ENCODE measurements around the gene AKR7A3.
"Not testable (repeated sequence)": the region's sequence is repeated elsewhere in the genome, so short reads cannot be mapped to it uniquely, and the experiment has no call there.

The AKR7A3 gene

DNA sequence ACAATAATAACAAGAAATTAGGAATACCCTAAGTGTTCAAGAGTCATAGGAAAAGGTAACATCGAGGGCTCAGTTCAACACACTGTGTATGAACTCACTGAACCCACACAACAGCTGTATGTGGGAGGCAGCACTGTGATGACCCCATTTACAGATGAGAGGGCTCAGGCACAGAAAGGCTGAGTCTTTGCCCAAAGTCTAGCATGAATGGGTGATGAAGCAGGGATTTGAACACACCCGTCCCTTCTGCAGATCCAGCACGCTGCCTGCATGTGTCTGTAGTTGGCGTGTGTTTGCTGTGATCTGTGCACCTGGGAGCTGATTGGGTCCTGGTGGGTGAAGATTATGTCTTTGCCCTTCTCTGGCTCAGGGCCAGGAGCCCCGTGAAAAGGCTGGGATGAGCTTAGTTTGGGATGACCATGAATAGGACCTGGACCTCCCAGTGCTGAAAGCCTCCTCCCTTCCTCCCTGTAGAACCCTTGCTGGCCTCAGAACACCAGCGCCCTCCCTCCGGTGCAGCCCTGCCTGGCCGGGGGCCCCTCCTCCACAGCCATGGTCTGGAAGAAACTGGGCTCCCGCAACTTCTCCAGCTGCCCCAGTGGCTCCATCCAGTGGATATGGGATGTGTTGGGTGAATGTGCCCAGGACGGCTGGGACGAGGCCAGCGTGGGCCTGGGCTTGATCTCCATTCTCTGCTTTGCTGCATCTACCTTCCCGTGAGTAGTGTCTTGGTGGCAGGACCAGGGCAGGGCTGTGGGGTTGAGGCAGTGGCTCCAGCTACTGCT is 28.7 kb upstream of the AKR7A3 start:
- no peak for DNase-seq

DNA sequence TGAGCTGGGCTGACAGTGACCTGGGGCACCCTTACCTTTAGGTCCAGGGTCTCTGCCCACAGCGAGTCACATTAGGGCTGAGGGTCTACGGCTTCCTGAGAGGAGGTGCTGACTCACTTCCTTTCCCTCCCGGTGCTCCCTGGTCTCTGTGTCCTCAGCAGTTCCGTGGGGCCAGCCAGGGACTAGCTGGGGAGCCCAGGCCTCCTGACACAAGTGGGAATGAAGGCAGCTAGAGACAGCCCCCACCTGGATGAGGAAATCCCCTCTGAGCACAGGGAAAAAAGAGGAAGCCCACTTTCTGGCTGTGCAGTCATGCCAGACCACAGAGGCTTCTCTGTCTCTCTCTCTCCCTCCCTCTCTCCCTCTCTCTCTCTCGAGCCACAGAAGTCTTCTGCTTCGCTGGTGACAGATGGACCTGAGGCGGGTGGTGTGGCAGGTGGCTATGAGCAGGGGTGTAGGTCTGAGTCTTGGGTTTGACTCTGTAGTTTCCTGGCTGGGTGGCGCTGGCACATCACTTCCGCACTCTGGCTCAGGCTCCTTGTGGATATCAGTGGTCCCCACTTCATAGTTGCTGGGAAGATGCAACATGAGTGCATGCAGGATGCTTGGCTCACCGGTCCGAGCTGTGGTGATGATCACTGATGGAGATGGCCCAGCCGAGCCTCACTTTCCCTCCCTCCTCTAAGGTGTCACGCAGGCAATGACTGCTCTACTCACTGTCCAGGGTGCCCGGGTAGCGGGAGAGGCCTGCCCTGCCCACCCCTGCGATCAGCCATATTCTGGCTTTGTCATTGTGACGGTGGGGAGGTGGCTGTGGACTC is 27.0 kb upstream of the AKR7A3 start:
- DNase-seq = no peak

DNA sequence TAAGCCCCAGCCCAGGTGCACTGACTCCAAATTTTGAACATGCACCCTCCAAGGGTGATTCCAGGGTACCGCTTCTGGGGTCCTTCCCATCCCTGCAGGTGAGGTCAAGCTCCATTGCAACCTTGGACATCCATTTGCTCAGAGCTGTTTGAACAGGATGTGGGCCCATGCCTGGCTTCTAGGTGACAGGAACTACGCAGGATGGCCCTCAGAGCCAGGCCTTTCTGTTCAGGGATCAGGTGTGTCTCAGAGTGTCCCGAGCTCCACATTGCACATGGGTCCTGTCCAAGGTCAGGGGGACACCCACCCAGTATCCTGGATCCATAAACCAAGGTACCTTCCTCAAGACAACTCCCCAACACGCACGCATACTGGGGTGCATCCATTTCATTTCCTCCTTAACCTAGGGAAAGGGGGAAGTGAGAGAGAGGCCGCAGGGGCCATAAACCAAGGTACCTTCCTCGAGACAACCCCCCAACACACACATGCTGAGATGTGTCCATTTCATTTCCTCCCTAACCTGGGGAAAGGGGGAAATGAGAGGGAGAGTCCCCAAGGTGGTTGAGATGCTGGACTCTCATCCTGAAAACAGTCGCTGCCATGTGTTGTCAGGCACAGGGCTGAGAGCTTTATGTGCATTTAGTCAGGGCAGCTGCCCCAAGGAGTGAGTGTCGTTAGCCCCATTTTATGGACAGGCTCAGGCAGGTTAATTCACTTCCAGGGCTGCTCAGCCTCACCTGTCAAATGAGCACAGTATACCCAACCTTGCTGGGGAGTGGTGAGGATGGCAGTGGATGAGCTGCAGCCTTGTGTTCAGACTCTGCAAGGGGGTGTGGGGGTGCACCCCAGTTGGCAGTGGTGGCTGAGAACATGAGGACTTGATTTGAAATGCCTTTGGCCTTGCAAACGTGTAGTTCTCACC is 25.7 kb upstream of the AKR7A3 start:
- no peak for DNase-seq

DNA sequence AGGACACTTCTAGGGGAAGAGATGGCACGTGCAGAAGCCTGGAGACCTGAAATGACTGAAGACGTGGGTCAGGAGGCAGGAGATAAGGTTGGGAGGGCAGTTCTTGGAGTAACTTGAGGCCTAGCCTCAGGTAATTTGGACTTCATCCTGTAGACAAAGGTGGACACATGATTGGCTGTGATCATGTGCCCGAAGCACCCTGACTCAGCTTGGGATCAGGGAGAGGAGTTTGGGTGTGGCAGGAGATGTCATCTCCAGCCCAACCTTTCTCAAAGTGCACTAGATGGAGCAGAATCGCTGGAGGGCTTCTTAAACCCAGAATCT is 25.0 kb upstream of the AKR7A3 start:
- DNase-seq = no peak

DNA sequence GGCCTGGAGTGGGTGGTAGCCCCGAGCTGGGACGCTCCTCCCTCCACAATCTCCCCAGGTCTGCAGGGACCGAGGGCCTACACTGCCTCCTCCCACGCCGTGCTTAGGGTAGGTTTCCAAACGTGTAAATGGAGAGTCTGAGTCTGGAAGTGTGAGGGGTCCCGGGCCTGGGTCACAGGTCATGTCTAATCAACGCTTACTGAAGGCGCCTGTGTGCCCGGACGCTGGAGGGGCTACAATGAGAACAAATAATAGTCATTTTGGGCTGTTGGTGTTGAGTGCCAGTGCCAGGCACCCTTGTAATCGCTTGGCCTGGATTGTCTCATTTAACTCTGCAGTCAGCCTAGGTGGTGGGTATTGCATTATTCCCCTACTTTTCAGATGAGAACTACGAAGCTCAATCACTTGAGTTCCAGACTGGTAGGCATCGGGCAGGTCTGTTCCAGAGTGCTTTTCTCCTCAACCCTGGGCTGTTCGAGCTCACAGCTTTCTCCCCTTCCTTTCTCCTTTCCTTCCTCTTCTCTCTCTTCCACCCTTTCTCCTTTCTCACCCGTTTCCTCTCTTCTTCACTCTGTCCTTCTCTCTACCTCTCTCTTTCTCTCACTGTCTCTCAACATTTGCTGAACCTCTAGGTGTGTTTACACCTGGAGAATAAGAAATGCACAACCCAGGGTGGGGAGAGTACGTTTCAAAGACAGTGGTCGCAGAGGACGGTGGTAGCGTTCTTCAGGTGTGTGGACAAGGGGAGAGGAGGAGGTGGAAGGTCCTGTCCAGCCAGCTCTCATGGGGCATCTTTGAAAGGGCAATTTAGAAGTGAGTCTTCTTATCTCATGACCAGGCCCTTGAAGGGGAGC is 24.4 kb upstream of the AKR7A3 start:
- DNase-seq = no peak

DNA sequence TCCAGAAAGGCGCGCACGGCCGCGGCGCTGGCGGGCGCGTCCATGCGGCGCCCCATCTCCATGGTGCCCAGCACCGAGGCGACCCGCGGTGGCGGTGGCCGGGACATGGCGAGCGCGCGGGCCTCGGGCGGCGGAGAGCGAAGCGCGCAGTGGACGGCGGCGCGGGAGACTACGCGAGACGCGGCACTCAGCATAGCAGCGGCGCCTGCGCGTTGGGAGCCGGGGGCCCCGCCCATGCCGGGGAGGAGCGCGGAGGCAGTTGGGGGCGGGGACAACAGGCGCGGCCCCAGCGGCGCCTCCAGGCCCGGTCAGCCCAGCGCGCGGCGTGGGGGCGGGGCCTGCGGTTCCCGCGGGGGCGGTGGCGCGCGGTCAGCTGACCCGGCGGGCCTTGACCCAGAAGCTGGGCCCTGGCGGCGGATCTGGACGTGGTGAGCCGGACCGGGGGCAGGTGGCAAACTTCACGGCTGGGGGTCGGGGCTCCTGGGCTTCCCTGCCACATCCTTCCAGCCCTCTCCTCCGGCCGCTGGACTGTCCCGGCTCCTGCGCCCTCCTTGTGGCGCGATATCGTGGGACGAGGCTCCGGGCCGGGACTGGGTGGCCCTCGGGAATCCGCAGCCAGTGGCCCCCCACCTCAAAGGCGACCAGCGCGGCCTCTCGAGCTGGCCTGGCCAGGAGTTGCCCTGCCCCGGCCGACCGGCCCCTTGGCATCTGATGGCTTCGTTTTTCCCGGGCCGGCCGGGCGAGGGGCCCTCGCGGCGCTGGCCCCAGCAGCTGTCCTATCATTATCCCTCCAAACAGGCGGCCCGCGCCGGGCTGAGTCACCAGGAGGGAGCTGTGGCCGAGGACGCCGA is 23.6 kb upstream of the AKR7A3 start, which contains the start of the genes AKR7A2 and SLC66A1:
Gene AKR7A2 (minus strand): TSS at position 214 of the 851 bp plus-strand sequence. CDS start 20 bp downstream, at position 194.
Gene SLC66A1 (plus strand): TSS at position 396 of the 851 bp plus-strand sequence. CDS start 5,352 bp downstream, outside the sequence.
- DNase-seq = peak; percentile 89

DNA sequence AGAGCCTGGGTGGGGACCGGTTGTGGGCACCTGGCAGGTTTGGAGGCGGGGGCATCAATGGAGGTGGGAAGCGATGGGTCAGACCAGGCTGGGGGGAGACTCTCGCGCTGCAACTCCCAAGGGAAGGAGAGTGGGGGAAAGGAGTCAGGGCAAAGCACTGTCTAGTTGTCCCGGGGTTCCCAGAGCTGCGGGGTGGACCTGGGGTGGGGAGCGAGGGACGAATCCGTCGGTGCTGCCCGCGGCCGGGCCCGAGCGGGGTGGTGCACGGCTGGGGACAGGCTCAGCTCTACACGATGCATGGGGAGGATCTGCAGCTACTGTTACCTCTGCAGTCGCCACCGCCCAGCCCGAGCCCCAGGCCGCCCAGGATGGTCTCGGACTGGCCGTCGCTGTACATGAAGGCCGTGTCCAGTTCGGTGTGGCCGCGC is 22.9 kb upstream of the AKR7A3 start:
- no peak for DNase-seq

DNA sequence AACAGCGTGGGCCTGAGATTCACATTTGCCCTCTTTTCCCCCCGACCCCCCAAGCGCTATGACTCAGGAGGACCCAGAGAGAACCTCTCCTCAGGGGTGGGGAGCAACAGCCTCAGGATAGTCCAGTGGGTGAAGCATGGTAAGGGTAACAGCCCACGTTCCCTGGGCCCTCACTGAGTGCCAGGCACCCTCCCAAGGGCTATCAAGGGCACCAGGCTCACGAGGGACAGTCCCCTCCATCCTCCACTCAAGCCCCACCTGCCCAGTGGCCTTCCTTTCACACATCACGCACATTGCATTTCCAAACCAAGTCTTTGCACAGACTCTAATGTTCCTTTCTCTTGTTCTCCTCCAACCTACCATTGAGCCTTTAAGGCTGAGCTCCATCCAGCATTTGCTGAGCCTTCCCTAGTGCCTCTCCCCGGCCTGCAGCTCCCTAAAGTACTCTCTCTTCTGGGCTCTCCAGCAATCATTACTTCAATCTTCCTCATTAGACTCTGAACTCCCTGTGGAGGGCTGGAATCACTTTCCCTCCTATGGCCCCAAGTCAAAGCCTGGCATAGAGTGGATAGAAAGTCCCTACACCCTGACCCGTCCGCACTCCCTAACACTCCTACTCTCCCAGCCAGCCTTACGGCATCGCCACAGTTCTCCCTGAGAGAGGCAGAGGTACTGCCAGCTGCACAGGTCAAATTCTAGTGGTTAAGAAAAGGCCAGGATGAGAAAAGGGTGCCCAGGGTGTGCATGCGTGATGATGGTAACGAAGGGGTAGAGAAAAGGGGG is 22.3 kb upstream of the AKR7A3 start:
- DNase-seq = no peak

DNA sequence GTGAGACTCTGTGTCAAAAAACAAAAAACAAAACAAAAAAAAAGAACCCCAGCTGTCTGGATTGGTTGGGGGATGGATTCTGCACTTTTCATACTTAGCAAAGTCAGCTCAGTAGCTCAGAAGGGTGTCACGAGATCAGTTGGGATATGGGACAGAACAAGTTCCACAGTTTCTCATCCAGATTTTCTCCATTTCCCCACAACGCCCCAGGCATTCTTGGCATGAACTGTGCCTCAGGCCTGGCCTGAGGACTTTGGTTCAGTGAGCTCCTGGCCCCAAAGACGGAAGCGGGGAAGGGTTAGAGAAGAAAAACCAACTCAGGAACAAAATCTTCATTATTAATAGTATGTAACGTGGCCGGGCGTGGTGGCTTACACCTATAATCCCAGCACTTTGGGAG is 21.5 kb upstream of the AKR7A3 start:
- DNase-seq = no peak

DNA sequence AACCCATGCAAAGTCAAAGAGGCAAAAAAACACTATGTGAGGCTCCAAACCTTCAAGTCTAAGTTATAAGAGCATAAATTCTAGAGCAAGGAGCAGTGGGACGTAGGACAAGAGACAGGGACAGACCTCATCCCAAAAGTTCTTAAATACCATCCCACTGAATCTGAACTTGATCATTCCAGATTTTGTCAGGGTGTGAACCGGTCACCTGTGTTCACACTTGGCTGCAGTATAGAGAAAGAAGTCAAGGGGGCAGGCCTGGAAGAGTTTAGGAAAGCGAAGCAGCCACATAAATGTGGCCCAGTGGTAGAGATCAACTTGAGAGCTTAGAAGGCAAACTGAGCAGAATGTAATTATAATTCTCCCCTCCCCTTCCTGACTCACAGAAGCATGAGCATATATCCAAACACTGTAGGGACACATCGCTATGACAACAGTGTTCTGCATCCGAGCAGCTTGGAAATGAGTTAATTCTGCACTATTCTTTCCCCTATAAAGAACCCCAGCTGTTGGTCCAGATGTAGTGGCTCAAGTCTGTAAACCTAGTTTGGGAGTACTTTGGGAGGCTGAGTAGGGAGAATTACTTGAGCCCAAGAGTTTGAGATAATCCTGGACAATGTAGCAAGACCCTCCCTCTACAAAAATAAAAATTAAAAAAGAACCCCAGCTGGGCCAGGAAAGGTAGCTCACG is 20.7 kb upstream of the AKR7A3 start:
- DNase-seq = no peak

DNA sequence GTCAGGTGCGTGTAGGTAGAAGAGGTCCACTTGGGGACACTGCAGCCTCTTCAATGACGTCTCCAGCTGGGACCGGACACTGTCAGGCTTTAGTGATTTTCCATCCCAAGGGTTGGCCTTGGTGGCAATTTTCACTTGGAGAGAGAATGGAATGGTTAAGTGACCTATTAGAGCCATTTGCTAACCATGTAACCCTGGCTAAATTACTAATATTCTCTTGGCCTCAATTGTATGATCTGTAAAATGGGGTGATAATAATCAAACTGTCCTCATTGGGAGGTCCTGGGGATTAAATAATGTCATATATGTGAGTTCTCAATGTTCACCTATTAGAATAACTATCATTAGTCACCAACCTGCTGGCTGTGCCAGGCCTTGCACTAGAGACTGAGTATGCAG is 19.9 kb upstream of the AKR7A3 start:
- no peak for DNase-seq

DNA sequence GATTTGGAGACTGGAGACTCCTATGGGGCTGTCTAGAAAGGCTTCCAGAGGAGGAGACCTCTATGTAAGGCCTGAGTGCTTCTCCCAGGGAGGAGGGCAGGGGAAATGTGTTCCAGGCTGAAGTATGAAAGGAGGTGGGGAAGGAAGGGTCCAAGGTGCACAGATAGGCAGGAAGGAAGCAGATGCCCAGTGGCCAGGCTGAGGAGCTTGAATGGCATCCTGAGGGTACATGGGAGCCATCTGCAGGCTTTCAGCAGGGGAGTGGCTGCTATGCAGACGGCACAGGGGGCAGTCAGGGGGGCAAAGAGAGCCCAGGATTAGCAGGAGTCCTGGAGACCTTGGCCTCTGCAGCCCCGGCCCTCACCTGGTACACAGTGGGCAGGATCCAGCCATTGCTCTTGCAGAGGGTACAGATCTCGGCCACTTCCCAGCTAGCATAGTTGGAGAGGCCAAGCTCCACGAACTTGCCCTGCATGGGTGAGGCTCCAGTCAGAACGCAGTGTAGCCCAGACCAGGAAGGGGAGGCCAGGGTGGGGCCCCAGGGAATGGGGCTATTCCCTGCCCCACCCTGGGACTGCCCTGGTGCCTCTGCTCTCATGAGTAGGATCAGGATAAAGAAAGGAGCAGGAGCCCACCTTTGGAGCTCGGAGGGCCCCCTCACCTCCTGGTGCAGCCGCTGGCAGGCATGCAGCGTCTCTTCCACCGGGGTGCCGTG is 19.4 kb upstream of the AKR7A3 start:
- DNase-seq = no peak

DNA sequence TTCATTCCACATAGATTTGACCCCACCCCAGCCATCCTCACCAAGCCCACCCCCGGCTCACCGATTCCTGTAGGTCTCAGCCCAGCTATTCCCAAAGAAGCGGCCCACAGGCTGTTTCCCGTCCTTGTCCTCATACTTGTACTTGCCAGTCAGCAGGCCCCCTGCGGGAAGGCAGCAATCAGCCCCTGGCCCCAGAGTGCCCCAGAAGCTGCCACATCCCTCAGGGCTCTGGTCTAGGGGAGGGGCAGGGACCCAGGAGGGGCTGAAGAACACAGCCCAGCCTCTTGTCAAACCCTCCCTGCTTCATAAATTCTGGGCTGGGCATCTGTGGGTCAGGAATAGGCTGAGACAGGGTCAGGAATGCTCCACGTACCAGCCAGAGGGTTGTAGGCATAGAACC is 18.4 kb upstream of the AKR7A3 start:
- DNase-seq = no peak

DNA sequence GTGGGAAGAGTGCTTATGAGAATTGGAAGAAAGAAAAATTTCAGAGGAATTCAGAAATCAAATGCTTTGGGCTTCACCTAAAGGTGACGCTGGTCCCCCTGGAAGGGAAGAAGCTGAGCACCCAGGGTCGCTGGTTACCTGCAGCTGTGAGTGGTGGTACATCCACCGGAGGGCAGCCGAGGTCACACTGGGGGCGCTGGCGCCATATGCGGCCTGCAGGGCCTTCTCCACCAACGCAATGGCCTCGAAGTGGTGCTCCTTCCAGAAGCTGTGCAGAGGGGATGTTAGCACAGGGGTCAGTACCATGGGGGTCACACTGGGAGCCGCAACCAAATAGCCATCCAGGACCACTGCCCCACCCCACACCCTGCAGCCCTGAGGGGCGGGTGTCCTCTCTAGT is 17.3 kb upstream of the AKR7A3 start:
- no peak for DNase-seq

DNA sequence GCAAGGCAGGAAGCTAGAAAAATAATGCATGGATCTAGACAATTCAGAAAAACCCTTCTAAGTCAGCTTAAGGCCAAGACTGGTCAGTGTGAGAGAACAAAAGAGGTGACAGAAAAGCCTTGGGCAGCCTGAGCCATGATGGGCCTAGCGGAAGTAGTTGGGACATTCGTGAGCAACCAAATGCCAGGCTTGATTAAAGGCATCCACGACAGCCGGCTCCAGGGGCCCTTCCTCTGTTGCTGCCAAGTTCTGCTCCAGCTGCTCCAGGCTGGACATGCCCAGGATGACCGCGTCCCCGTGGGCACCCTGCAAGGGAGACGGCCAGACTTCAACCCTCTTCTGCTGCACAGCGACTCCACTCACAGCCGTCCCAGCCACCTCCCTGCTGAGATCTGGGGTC is 15.5 kb upstream of the AKR7A3 start:
- DNase-seq = not testable (repeated sequence)

DNA sequence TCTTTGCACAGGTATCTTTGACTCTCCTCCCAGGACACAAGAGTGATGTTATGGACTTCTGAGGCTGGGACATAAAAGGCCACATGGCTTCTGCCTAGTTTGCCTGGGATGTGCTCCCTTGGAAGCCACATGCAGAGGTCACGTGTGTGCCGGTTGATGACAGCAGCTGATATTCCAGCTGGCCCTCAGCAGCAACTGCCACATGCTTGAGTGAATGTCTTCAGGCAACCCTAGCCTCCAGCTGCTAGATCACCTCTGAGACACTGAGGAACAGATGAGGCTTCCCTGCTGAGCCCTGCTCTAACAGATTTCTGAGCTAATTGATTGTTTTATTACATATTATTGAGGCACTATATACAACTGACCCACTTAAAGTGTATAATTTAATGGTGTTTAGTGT is 11.6 kb upstream of the AKR7A3 start:
- DNase-seq = no peak

DNA sequence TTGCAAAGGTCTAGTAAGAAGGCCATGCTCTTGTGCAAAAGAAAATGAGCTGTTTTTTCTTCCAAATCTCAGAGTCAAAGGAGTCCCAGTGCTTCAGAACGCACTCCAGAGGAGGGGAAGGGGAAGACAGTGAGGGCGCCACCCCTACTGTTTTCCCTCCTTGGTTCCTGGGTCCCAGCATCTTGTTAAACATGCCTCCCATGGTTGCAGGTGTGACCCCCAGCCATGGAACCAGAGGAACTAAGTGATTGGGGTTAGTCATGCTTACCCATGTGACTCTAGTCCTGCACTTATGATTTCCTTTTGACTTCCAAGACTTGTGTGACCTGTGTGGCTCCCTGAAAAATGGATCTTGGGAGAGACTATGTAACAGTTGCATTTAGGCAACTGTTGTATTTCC is 6.1 kb upstream of the AKR7A3 start:
- no peak for DNase-seq

DNA sequence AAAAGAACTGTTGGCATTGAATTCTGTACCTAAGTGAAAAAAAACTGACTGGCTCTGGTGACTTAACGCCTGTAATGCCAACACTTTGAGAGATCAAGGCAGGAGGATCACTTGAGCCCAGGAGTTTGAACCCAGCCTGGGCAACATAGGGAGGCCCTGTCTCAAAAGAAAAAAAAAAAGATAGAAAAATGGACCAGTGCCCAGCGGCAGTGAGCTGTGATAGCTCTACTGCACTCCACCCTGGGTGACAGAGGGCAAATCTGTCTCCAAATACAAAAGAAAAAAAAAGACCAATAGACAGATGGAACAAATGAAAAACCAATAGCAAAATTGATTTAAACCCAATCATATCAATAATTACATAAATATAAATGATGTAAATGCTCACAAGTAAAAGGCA is 674 bp upstream of the AKR7A3 start:
- DNase-seq = no peak
